ENCODE measurements around the gene UTP4. TPM values are rescaled to one million over a fixed set of nuclear protein-coding genes. Genes with fewer than 3 reads are reported as not detected.

The UTP4 gene
- total RNA-seq, 1 donor from 2014 or later: 37.5 TPM

GRCh38 chr16:69176033-69176800 is 43.8 kb downstream of the UTP4 start:
- peak; percentile 84 for DNase-seq (ENCODE audit: low read depth)

GRCh38 chr16:69179328-69180010 is 47.0 kb downstream of the UTP4 start:
- peak; percentile 89 for DNase-seq (ENCODE audit: low read depth)

DNA sequence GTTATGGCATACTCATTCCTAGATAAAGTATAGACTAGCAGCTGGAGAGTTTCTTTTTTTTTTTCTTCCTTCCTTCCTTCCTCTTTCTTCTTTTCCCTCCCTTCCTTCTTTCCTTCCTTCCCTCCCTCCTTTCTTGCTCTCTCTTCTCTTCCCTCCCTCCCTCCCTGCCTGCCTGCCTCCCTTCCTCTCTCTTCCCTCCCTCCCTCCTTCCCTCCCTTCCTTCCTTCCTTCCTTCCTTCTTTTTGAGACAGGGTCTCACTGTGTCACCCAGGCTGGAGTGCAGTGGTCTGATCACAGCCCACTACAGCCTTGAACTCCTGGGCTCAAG is 47.5 kb downstream of the UTP4 start:
- DNase-seq (ENCODE audit: low read depth): no peak

DNA sequence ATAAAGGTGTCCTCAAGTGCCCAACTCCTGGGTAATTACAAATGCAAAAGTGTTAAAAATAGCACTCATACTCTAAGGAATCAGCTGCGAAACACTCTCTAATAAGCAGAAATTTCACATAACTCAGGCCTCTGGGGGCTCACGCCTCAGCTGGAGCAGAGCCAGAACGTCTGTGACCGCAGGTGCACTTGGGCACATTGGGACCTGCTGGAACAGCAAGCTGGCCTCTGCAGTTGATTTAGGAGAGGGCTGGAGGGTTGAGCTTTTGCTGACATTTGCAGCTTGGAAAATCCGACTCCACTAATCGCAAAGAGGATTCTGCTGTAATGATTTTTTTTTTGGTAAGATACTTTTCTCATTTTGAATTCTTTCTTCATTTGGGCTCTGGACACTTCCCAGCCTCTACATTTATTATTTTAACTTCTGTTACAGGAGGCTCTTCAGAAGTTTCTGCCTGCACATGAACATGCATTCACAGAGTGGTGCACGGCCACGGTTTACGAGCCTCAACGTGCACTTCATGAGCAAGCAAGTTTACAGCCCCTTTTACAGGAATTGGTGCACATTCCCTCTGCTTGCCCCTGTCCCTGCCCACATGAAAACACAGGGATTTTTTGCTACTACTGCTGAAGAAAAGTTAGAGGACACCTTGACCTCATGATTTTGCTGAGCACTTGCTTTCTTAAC is 50.4 kb downstream of the UTP4 start:
- DNase-seq (ENCODE audit: low read depth): no peak

GRCh38 chr16:69186642-69187445 is 54.4 kb downstream of the UTP4 start, which contains the start of gene SNTB2:
TSS of gene SNTB2 (plus strand) at chr16:69187164. CDS start at chr16:69187167, 3 bp downstream.
- peak; percentile 69 for DNase-seq (ENCODE audit: low read depth)

GRCh38 chr16:69187446-69188235 is 55.2 kb downstream of the UTP4 start:
- DNase-seq (ENCODE audit: low read depth): no peak

DNA sequence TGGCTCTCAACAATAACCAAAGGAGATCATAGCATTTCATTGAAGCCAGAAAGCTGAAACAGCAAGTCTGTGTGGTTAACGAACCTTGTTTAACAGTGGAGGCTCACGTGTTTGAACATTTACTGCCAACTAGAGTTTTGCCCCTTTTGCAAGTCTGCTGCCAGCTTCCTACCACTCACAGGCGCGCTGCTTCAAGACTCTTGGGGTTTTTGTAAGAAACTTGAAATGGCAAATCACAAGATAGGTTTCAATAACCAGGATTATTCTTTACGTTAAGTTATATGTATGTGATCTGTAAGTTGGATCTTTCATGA is 55.7 kb downstream of the UTP4 start:
- DNase-seq (ENCODE audit: low read depth): peak; percentile 93

DNA sequence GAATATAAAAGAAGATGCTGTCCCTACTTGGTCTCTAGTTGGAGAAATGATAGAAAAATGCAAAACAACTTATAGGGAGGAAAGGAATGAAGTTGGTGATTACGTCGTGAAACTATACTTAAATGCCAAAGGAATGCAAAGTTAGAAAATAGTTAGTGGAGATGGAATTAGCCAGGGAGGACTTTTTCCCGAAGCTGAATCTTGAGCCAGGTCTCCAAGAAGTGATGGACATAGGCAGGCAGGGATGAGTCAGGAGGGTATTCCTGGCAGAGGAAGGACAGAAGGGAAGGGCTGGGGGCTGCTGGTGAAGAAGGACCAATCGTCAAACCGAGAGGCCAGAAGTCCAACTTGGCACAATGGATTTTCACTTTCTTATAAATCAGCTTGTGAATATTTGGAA is 56.3 kb downstream of the UTP4 start:
- DNase-seq (ENCODE audit: low read depth): peak; percentile 45

DNA sequence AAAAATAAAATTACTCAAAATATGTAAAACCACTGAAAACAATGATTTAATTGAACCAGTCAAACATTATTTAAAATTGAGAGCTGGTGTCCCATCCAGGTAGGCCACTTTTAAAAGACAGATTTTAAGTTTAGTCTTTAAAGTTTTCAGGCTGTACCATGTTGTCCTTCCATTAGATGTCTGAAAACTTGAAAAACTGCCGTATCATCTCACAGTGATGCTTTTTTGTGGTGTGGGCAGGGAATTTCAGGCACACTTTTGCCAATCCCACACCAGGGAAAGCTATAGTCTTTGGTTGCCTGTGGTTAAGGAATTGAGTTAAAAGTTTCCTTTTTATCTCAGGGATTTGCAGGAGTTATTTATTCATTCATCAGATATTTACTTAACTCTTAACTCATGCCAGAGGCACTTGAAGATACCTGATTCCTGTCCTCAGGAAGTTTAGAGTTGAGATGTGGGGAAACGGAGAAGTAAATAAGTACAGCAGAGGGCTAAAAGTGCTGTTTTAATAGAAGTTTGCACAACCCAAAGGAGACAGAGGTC is 57.7 kb downstream of the UTP4 start:
- peak; percentile 50 for DNase-seq (ENCODE audit: low read depth)

DNA sequence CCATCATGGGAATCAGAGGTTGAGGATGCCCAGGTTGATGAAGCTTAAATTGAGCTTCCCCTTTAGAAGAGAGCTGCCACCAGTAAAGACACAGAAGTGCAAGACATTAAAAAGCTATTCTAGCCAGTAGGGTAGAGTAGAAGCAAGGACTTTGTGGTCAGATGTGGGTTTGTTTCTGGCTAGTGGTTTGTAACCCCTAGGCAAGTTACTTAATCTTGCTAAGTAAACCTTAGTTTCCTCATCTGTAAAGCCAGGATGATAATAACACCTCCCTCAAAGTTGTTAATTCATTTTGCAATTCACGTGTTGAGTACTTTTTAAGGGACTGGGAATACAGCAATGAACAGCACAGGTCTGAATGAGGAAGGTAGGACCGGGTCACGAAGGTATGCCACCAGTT is 58.1 kb downstream of the UTP4 start:
- DNase-seq (ENCODE audit: low read depth): peak; percentile 59

DNA sequence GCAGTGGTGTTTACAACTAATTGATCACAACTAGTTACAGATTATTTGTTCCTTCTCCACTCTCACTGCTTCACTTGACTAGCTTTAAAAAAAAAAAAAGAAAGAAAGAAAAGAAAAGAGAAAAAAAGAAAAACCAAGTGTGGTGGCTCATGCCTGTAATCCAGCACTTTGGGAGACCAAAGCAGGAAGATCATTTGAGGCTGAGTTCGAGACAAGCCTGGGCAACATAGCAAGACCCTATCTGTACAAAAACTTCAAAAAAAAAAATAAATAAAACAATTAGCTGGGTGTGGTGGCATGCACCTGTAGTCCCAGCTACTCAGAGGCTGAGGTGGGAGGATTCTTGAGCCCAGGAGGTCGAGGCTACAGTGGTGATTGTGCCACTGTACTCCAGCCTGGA is 58.7 kb downstream of the UTP4 start:
- DNase-seq (ENCODE audit: low read depth): no peak

DNA sequence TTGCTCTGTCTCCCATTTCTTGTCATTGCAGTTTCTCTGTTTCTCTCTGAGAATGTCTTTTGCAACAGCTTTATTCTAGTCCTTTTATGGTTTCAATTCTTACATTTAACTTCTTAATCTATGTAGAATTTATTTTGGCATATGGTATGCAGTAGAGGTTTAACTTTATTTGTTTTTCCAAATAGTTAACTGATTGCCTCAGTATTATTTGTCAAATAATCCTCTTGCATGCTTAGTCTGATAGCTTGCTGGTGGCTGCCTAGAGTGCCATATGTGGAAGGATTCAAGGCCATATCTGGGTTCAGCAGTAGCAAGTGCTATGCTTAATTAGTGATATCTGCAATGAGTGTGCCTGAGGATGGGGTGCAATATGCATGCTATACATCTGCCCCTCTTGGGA is 61.4 kb downstream of the UTP4 start:
- no peak for DNase-seq (ENCODE audit: low read depth)

DNA sequence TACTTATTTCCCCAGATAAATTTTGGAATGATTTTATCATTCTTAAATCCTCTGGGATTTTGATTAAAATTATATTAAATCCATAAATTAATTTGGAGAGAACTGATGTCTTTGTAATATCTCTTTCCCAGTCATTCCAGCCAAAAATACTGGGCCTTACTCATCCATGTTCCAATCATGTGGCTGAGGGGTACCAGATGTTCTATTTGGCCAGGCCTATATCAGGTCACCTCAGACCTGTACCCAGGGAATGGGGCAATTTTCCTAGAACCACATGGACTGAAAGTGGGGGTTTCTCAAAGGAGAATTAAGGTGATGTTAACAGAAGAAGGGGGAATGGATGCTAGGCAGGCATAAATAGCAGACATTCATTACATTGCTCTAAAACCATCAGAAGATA is 62.0 kb downstream of the UTP4 start:
- no peak for DNase-seq (ENCODE audit: low read depth)

DNA sequence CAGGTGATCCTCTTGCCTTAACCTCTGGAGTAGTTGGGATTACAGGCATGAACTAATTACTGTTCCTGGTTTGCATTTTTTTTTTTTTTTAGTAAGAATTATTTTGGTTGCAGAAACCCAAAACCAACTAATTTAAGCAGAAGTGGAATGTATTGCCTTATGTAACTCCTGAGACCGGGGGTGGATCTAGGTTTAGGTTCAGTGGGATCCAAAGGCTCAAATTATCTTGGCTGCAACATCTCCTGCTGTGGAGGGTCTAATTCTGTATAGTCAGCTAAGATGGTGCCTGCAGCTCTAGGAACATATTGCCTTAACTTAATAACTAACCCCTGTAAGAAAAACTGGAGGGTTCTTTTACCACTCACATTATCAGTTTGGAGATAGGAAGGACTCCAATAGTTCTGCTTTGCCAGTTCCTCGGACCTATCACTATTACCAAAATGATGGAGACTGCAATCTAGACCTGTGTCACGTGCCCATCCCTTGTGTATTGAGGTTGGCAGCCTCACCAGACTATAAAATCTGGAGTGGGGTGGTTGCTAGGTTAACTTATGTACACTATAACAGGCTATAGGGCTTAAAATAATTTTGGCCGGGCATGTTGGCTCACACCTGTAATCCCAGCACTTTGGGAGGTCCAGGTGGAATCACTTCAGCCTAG is 63.0 kb downstream of the UTP4 start:
- no peak for DNase-seq (ENCODE audit: low read depth)

- no peak for DNase-seq (ENCODE audit: low read depth)
Observed at GRCh38 chr16:69197573-69197972, 65.1 kb downstream of the UTP4 start.

GRCh38 chr16:69199382-69199781 is 66.9 kb downstream of the UTP4 start:
- DNase-seq (ENCODE audit: low read depth): peak; percentile 91

- no peak for DNase-seq (ENCODE audit: low read depth)
Observed at GRCh38 chr16:69201291-69201690, 68.8 kb downstream of the UTP4 start.

- no peak for DNase-seq (ENCODE audit: low read depth)
Observed at GRCh38 chr16:69201787-69202186, 69.3 kb downstream of the UTP4 start.

- no peak for DNase-seq (ENCODE audit: low read depth)
Observed at GRCh38 chr16:69204172-69204571, 71.7 kb downstream of the UTP4 start.

DNA sequence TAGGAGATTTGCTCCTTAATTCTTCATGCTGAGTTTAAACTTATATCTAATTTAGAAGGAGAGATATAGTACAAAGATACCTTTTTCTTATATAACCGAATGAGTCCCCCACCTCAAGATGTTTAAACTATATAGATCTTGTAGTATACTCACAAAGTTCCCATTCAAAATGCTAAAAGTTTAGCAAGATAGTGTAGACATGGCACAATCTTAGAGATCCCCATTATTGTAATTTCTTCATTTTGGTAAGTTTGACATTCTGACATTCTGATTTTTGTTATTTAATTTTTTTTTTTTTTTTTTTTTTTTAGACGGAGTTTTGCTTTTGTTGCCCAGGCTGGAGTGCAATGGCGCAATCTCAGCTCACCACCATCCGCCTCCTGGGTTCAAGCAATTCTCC is 77.3 kb downstream of the UTP4 start:
- DNase-seq (ENCODE audit: low read depth): no peak

DNA sequence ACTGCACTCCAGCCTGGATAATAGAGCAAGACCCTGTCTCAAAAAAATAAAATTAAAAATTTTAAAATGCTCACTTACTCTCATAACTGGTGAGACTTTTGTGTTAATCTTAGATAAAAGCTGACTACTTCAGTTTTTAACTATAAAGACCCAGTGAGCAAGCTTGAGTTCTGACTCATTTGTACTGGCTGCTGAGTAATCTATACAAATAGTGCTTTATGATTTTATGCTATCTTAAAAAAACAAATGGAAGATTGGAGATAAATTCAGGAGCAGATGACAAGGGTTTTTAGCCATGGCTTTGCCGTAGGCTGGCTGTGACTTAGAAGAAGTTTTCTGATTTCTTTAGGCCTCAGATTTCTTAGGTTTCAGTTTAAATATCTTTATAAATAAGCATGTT is 85.0 kb downstream of the UTP4 start:
- DNase-seq (ENCODE audit: low read depth): peak; percentile 42

All from renal cortical epithelial cell (primary cell).